Suprapubic skin (tissue), 4 donors: ENCODE results near the gene BFSP2. TPM values are rescaled to one million over a fixed set of nuclear protein-coding genes. Genes with fewer than 3 reads are reported as not detected.

Experiments
- DNase-seq, 2 donors: peaks; one replicate each; pipeline ENCODE4 v3.0.0-alpha.2; 2019; ENCODE audit warnings: low spot score in 2 of 2
- H3K27ac ChIP-seq: fragments of 200-600 bp; sonication (generic); one replicate; pipeline ENCODE4 v1.5.1; 2019
- H3K27me3 ChIP-seq: fragments of 200-600 bp; sonication (generic); one replicate; pipeline ENCODE4 v1.5.1; 2019
- H3K36me3 ChIP-seq: fragments of 200-600 bp; sonication (generic); one replicate; pipeline ENCODE4 v1.5.1; 2019
- H3K4me1 ChIP-seq: fragments of 200-600 bp; sonication (generic); one replicate; pipeline ENCODE4 v1.5.1; 2019
- H3K4me3 ChIP-seq: fragments of 200-600 bp; sonication (generic); one replicate; pipeline ENCODE4 v1.5.1; 2019; ENCODE audit warnings: mild to moderate bottlenecking
- H3K9me3 ChIP-seq: fragments of 200-600 bp; sonication (generic); one replicate; pipeline ENCODE4 v1.5.1; 2019
- CTCF ChIP-seq, 2 donors: fragments of 200-600 bp in 1 of 2; fragments of 450-650 bp in 1 of 2; sonication (generic) in 1 of 2; IDR thresholded peaks; one replicate each; pipeline ENCODE4 v1.5.1; 2016 to 2019; ENCODE audit warnings: antibody characterized with exemption in 2 of 2, mild to moderate bottlenecking in 1 of 2, moderate library complexity in 1 of 2
- EP300 ChIP-seq: sonication (generic); formaldehyde crosslinking; IDR thresholded peaks from one replicate; pipeline ENCODE4 v1.6.1; 2017; ENCODE audit warnings: antibody characterized with exemption
- POLR2A ChIP-seq, 2 donors: fragments of 450-650 bp; IDR thresholded peaks; one replicate each; pipeline ENCODE4 v1.6.1; 2017; ENCODE audit warnings: antibody characterized with exemption in 2 of 2, mild to moderate bottlenecking in 2 of 2, moderate library complexity in 2 of 2
- POLR2AphosphoS5 ChIP-seq, 3 donors: sonication (generic); formaldehyde crosslinking; IDR thresholded peaks; one replicate each; pipeline ENCODE4 v1.6.1; 2017; ENCODE audit warnings: antibody characterized with exemption in 3 of 3
- WGBS: methylation state at CpG from one replicate; pipeline ENCODE4 v1.1.5; 2018; 5-methylcytosine and 5-hydroxymethylcytosine counted together
- total RNA-seq, 4 donors: library from RNA; depleted of rRNA; stranded (reverse); fragments of >200 nt; gene quantifications; one replicate each; pipeline ENCODE4 v1.1.0, GENCODE V29; 2016

Gene BFSP2
- total RNA-seq, 4 donors from 2014 or later = 2.3 TPM; not detected in 3

- WGBS = 93% methylated on average over 3 of the region's 3 CpGs
- no peak overlapping the region for H3K4me3 ChIP-seq
- no peaks in the 10 kb centered on the region for H3K36me3 ChIP-seq
- TF ChIP-seq POLR2AphosphoS5 (IDR thresholded peaks at IDR 0.05) = no peak
- TF ChIP-seq POLR2A (IDR thresholded peaks at IDR 0.05) = no peak
- TF ChIP-seq EP300 = no peak
- no peak for TF ChIP-seq CTCF (IDR thresholded peaks at IDR 0.05)
- no peaks in the 10 kb centered on the region for H3K27me3 ChIP-seq
- no peak overlapping the region for H3K27ac ChIP-seq
- H3K9me3 ChIP-seq = no peaks in the 10 kb centered on the region
- no peak for DNase-seq
- no peaks in the 10 kb centered on the region for H3K4me1 ChIP-seq
These were observed 51.5 kb downstream of the BFSP2 start for GRCh38 chr3:133451309-133451708.

- 41% methylated on average over 5 of the region's 5 CpGs for WGBS
- Histone ChIP-seq H3K4me1 (no peaks in the 10 kb centered on the region), H3K36me3 (no peaks in the 10 kb centered on the region), H3K9me3 (no peaks in the 10 kb centered on the region), H3K27me3 (no peaks in the 10 kb centered on the region), H3K4me3 (no peak overlapping the region), H3K27ac (no peak overlapping the region)
- TF ChIP-seq POLR2A (IDR thresholded peaks at IDR 0.05) (no peak), EP300 (no peak), CTCF (IDR thresholded peaks at IDR 0.05) (no peak), POLR2AphosphoS5 (IDR thresholded peaks at IDR 0.05) (no peak)
- DNase-seq = no peak
These were observed 52.9 kb downstream of the BFSP2 start for GRCh38 chr3:133452641-133453319.

- no peaks in the 10 kb centered on the region for H3K9me3 ChIP-seq
- no peak overlapping the region for H3K4me3 ChIP-seq
- H3K4me1 ChIP-seq = no peaks in the 10 kb centered on the region
- H3K27me3 ChIP-seq = no peaks in the 10 kb centered on the region
- WGBS = 60% methylated on average over 3 of the region's 3 CpGs
- H3K27ac ChIP-seq = no peak overlapping the region
- no peaks in the 10 kb centered on the region for H3K36me3 ChIP-seq
- DNase-seq = no peak
- TF ChIP-seq EP300 (no peak), CTCF (IDR thresholded peaks at IDR 0.05) (no peak), POLR2AphosphoS5 (IDR thresholded peaks at IDR 0.05) (no peak), POLR2A (IDR thresholded peaks at IDR 0.05) (no peak)
These were observed 53.5 kb downstream of the BFSP2 start for GRCh38 chr3:133453383-133453782.

- TF ChIP-seq EP300 (no peak), POLR2A (IDR thresholded peaks at IDR 0.05) (no peak), POLR2AphosphoS5 (IDR thresholded peaks at IDR 0.05) (no peak), CTCF (IDR thresholded peaks at IDR 0.05) (no peak)
- Histone ChIP-seq H3K4me3 (no peak overlapping the region), H3K27ac (no peak overlapping the region), H3K36me3 (no peaks in the 10 kb centered on the region), H3K4me1 (peaks cover 11% of the 10 kb centered on the region), H3K27me3 (no peaks in the 10 kb centered on the region), H3K9me3 (no peaks in the 10 kb centered on the region)
- no peak for DNase-seq
- 94% methylated on average over 3 of the region's 3 CpGs for WGBS
These were observed 55.4 kb downstream of the BFSP2 start for GRCh38 chr3:133455281-133455680.

GRCh38 chr3:133455960-133456359, 56.1 kb downstream of the BFSP2 start:
- H3K27me3 ChIP-seq = no peaks in the 10 kb centered on the region
- WGBS = 86% methylated on average over 2 of the region's 2 CpGs
- no peak for DNase-seq
- TF ChIP-seq POLR2AphosphoS5 (IDR thresholded peaks at IDR 0.05) (no peak), CTCF (IDR thresholded peaks at IDR 0.05) (no peak), POLR2A (IDR thresholded peaks at IDR 0.05) (no peak), EP300 (no peak)
- peaks cover 18% of the 10 kb centered on the region for H3K4me1 ChIP-seq
- H3K36me3 ChIP-seq = no peaks in the 10 kb centered on the region
- no peak overlapping the region for H3K4me3 ChIP-seq
- no peak overlapping the region for H3K27ac ChIP-seq
- H3K9me3 ChIP-seq = no peaks in the 10 kb centered on the region
